A172 (cell line): Measurements from ENCODE around the gene MRPL34. TPM values are rescaled to one million over a fixed set of nuclear protein-coding genes. Genes with fewer than 3 reads are reported as not detected.
A peak's percentile ranks its signal among the peaks of the same experiment; 100 is the strongest.
"Not testable (repeated sequence)": the region's sequence is repeated elsewhere in the genome, so short reads cannot be mapped to it uniquely, and the experiment has no call there.

ENCODE experiments used
- DNase-seq: peaks from one replicate; pipeline ENCODE4 v3.0.0-alpha.2; 2015; ENCODE audit warnings: low spot score
- total RNA-seq: library from RNA; depleted of rRNA; stranded (reverse); fragments of >200 nt; shearing (Covaris generic); gene quantifications from 2 replicates; pipeline ENCODE4 v1.2.3, GENCODE V29; 2014

The MRPL34 gene
- total RNA-seq, 1 experiment from 2014 or later, result 183 TPM

DNA sequence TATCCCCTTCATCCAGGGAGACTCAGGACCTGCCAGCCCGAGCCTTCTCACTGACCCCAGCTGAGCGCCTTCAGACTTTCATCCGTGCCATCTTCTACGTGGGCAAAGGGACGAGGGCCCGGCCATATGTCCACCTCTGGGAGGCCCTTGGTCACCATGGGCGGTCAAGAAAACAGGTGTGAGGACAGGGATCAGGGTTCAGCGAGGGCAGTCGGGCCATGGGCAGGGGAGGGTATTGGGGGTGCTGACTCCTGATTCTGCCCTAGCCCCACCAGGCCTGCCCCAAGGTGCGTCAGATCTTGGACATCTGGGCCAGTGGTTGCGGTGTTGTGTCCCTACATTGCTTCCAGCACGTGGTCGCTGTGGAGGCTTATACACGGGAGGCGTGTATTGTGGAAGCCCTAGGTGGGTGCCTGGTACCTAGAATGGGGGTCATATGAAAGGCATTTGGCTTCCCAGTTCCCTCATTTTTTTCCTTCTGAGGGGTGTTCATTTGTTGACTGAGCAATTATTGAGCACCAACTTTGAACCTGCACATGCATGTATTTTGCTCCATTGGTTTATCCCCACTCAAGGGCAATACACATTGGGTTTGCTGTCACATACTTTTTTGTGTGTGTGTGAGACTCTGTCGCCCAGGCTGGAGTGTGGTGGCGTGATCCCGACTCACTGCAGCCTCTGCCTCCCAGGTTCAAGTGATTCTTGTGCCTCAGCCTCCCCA, 20.1 kb upstream of the MRPL34 start:
- DNase-seq, result no peak

- DNase-seq, result no peak
These were observed 19.4 kb upstream of the MRPL34 start for GRCh38 chr19:17286263-17286662.

DNA sequence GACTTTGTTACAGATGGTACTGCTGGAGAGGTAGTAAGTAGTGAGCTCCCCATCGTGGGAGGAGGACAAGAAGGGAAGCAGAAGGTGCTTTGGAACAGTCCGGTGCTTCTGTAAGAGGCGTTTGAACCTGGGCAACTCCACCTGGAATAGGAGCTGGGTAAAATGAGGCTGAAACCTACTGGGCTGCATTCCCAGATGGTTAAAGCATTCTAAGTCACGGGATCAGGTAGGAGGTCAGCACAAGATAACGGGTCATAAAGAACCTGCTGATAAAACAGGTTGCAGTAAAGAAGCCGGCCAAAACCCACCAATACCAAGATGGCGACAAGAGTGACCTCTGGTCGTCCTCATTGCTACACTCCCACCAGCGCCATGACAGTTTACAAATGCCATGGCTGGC, 18.9 kb upstream of the MRPL34 start:
- DNase-seq, result no peak

- peak; percentile 14 for DNase-seq
These were observed 16.2 kb upstream of the MRPL34 start for GRCh38 chr19:17289489-17289888.

- peak; percentile 87 for DNase-seq
These were observed 13.2 kb upstream of the MRPL34 start for GRCh38 chr19:17292301-17293074.

DNA sequence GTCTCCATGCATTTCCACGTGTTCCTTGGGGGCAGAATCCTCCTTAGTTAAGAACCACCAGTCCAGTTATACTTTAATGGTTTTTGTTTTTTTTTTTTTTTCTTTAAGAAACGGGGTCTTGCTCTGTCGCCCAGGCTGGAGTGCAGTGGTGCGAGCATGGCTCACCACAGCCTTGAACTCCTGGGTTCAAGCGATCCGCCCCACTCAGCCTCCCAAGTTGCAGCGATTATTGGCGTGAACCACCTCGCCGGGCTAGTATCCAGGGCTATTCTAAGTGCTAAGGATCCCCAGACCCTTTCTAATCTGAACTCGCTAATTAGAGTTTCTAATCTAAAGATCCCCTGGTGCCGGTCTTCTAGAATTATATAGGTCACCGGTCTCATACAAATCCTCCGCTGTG, 12.1 kb upstream of the MRPL34 start:
- no peak for DNase-seq

- no peak for DNase-seq
These were observed 11.4 kb upstream of the MRPL34 start for GRCh38 chr19:17294051-17294891.

DNA sequence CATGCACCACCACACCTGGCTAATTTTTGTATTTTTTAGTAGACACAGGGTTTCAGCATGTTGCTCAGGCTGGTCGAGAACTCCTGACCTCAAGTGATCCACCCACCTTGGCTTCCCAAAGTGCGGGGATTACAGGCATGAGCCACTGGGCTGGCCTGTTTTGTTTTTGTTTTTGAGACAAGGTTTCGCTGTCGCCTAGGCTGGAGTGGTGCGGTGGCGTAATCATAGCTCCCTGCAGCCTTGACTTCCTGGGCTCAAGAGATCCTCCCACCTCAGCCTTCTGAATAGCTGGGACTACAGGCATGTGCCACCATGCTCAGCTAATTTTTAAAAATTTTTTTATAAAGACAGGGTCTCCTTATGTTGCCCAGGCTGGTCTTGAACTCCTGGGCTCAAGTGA, 10.1 kb upstream of the MRPL34 start:
- not testable (repeated sequence) for DNase-seq

GRCh38 chr19:17296273-17296672, 9.4 kb upstream of the MRPL34 start:
- peak; percentile 93 for DNase-seq

- DNase-seq, result no peak
These were observed 8.7 kb upstream of the MRPL34 start for GRCh38 chr19:17296976-17297375.

DNA sequence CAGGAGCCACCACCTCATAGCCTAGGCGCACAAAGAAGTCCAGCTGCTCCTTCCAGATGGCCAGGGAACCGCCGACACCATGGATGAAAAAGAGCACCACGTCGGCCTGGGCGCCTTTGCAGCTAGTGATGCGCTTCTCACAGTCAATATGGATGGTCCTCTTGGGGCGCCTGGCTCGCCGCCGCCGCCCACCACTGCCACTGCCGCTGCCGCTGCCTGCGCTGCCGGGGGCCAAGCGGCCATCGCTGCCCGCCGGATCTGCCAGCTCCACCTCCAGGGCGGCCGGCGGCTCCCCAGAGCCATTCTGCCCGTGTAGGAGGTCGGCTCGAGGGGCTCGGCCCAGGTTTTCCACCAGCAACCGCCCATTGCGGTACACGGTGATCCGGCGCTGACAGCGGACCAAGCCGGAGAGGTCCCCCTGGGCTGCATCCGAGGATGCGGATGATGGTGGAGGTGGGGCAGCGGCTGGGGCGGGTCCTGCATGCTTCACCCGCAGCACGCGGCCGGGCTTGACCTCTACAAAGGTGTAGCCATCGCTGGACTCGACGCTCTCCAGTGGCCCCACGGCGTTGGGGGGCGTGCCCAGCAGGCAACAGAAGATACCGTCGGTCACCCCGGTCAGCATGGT, 4.6 kb upstream of the MRPL34 start:
- no peak for DNase-seq

DNA sequence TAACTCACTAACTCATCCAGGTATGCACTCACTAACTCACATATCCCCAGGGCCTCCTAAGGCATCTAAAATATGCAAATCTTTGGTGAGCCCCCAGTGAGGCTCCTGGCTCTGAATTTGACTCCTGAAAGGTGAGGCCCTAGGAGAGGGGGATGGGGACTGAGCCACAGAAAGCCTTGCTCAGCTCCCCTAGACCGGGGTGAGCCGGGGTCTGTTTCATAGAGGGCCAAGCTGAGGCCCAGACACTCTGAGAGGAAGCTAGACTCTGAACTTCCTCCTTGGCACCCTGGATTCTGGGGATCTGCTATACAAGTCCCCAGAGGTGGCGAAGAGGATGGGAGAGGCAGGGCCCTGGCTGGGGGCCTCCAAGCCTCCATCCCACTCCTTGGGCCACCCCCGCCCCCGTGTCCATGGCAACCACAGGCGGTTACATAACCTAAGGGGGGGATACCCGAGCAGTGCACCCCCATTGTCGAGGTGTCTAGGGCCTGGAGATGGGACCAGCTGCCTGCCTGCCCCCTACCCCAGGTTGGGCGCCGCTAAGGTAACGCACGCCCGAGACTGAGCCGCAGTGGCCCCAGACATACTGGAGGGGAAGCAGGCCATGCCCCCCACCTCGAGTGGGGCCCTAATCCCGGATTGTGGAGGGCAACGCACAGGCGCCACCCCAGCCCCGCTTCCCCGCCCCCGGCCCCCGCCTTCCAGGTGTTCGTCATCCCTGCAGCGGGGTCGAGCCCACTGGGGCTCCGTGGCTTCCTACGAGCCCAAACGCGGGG, 3.1 kb upstream of the MRPL34 start:
- DNase-seq, result no peak

DNA sequence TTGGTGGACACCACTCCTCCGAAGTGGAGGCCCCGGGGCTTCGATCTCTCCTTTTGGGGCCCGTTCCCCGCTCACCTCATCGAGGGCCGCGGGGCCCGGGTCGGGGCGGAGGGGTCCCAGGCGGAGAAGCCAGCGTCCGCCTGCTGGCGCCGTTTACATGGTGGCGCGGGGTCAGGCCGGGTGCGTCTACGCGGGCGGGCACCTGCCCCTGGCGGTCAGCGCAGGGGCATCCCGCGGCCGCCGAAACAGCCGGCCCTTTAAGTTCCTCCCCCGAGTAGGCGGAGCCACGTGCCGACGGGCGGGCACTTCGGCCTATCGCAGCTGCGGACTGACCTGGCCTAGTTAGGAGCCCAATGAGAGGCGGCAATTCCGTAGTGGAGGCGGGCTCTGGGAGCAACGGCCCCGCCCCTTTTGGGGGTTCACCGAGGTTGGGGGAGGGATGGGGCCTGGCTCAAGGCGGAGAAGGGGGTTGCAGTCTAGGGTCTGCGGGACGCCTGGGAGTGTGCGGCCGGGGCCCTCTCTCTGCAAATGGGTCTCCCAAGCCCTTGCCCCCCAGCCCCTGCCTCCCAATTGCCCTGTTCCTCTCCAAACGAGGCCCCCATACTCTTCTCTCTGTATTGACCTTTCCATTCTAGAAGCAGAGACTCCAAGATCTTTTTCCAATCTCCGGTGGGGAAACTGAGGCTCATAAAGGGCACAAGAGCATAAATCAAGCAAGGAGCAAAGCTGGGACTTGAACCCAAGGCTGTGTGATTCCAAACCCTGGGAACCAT, 2.3 kb upstream of the MRPL34 start, which contains the start of gene ABHD8:
Gene ABHD8 (minus strand): TSS at position 259 of the 773 bp plus-strand sequence. CDS start 1,809 bp downstream, outside the sequence.
- peak; percentile 87 for DNase-seq

GRCh38 chr19:17303940-17304267, 1.8 kb upstream of the MRPL34 start:
- DNase-seq, result no peak

DNA sequence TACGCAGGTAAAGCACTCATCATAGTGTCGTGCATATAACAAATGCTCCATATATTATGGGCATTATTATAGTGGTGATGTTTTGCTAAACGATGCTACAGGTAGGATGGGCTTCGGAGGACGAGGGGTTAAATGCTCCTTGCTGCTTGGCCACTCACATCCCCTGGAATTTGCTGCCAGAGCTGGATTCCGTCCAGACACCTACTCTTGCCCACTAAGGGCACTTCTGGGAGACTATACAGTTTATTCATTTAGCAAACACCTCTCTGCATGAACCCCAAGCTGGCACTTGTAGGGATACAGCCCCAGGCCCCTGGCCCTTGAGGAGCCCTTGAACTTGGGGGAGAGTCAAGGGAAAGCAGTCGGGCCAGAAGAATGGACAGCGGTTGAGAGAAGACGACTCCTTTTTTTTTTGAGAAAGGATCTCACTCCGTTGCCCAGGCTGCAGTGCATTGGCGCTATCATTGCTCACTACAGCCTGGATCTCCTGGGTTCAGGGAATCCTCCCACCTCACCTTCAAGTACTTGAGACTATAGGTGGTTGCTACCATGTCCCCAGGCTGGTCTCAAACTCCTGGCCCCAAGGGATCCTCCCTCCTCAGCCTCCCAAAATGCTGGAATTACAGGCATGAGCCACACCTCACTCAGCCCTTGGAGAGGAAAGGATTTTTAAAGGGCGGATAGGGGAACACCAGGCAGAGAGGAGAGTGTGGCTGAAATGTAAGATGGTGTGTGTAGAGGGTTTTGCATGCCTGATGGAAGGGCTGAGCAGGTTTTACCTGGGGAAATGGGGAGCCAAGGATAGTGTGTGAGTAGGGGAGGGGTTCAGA, 1.1 kb upstream of the MRPL34 start:
- DNase-seq, result no peak

GRCh38 chr19:17305216-17305516, 506 bp upstream of the MRPL34 start:
- DNase-seq, result no peak

- no peak for DNase-seq
These were observed 628 bp downstream of the MRPL34 start for GRCh38 chr19:17306285-17306714.

DNA sequence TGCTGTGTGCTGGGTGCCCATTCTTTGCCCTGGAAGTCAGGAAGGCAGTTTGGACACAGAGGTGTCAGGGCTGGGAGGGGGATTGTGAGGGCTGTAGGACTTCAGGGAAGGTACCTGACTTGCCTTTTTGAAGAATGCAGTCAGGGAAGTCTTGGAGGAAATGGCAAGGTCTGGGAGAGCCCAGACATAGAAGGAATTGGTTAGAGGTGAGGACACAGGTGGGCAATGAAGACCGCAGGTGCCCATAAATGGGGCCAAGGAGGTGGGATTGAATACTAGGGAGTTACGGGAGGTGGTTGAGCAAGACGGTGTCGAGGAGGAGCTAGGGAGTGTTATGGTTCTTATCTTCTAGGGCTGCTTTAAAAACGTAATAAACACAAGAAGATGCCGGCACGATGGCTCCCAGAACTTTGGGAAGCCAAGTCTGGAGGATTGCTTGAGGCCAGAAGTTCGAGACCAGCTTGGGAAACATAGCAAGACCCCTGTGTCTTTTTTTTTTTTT, 2.3 kb downstream of the MRPL34 start:
- DNase-seq, result no peak

- DNase-seq, result peak; percentile 100
These were observed 3.7 kb downstream of the MRPL34 start, which contains the start of gene DDA1 for GRCh38 chr19:17309198-17309964. Gene DDA1, plus strand, starts transcription at chr19:17309563. Its CDS starts 92 bp downstream, at chr19:17309655.
